SU-DHL-6 (cell line): ENCODE measurements around the gene KCTD8.

Source experiments
- CTCF ChIP-seq: fragments of 200-600 bp; sonication (generic); IDR thresholded peaks from one replicate; pipeline ENCODE4 v1.5.1; 2017; ENCODE audit warnings: antibody characterized with exemption, mild to moderate bottlenecking, low read length, moderate library complexity; ENCODE audit not compliant: insufficient read depth, poor library complexity, severe bottlenecking
- EZH2phosphoT487 ChIP-seq: fragments of 200-600 bp; sonication (generic), shearing (Covaris generic); conservative IDR thresholded peaks from 2 replicates; pipeline ENCODE4 v1.6.1; 2018; ENCODE audit warnings: mild to moderate bottlenecking, antibody characterized with exemption, low read length, moderate library complexity, mixed read lengths

- TF ChIP-seq CTCF (no peak), EZH2phosphoT487 (no peak)
Observed at GRCh38 chr4:44161756-44162155, 286.9 kb downstream of the KCTD8 start.
